SIG-M5 (cell line): ENCODE data around the gene CTSH.
"Not testable (repeated sequence)": the region's sequence is repeated elsewhere in the genome, so short reads cannot be mapped to it uniquely, and the experiment has no call there.

ENCODE experiments used
- DNase-seq: peaks from one replicate; lab custom pipeline; 2025; lab: John Stamatoyannopoulos, UW

The CTSH gene

GRCh38 chr15:78880242-78880533, 64.7 kb downstream of the CTSH start:
- DNase-seq: no peak

- no peak for DNase-seq
These were observed 65.2 kb downstream of the CTSH start for GRCh38 chr15:78879517-78880241.

- DNase-seq: no peak
These were observed 66.5 kb downstream of the CTSH start for GRCh38 chr15:78878356-78878755.

- DNase-seq: not testable (repeated sequence)
These were observed 67.9 kb downstream of the CTSH start for GRCh38 chr15:78876954-78877353.

GRCh38 chr15:78875107-78875914, 69.5 kb downstream of the CTSH start:
- DNase-seq: no peak

- no peak for DNase-seq
These were observed 70.8 kb downstream of the CTSH start for GRCh38 chr15:78873793-78874765.

- DNase-seq: no peak
These were observed 71.7 kb downstream of the CTSH start for GRCh38 chr15:78872972-78873792.

GRCh38 chr15:78872155-78872971, 72.5 kb downstream of the CTSH start, which contains the start of gene MORF4L1:
Gene MORF4L1, plus strand, starts transcription at chr15:78872890. Its CDS starts 128 bp downstream, at chr15:78873018.
- DNase-seq: peak; percentile 67

- not testable (repeated sequence) for DNase-seq
These were observed 73.2 kb downstream of the CTSH start for GRCh38 chr15:78871483-78872127.
